CD4-positive, alpha-beta T cell treated with Interleukin-15 for 4 hours (primary cell): ENCODE measurements around the gene FREM3.
A peak's percentile ranks its signal among the peaks of the same experiment; 100 is the strongest.
"Not testable (repeated sequence)": the region's sequence is repeated elsewhere in the genome, so short reads cannot be mapped to it uniquely, and the experiment has no call there.

Experiments
- DNase-seq: peaks from one replicate; pipeline ENCODE4 v3.0.0-alpha.2; 2020; ENCODE audit warnings: low spot score

FREM3 gene

DNA sequence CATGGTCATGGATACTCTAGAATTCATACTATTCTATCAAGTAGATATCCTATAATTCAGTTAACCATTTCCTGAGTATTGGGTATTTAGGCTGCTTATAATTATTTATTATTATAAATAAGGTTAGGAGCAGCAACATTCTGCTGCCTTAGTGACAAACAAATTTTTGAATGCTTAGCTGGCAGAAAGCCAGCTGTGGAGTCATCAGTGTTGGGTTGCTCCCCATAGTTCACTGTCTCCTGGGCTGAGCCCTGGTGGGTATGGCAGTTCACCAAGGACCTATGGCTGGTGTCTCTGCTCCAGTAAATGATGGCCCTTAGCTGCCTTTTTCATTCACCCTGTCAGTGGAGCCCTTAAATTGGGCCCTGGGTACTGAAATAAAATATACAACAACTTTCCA lies 125.1 kb downstream of the FREM3 start:
- DNase-seq, result no peak

GRCh38 chr4:143564472-143564871 lies 136.0 kb downstream of the FREM3 start:
- DNase-seq, result no peak

GRCh38 chr4:143559757-143560147 lies 140.7 kb downstream of the FREM3 start:
- DNase-seq, result peak; percentile 19

- DNase-seq, result peak; percentile 74
Measured at GRCh38 chr4:143558823-143559756, 141.4 kb downstream of the FREM3 start.

GRCh38 chr4:143558286-143558685 lies 142.2 kb downstream of the FREM3 start:
- no peak for DNase-seq

DNA sequence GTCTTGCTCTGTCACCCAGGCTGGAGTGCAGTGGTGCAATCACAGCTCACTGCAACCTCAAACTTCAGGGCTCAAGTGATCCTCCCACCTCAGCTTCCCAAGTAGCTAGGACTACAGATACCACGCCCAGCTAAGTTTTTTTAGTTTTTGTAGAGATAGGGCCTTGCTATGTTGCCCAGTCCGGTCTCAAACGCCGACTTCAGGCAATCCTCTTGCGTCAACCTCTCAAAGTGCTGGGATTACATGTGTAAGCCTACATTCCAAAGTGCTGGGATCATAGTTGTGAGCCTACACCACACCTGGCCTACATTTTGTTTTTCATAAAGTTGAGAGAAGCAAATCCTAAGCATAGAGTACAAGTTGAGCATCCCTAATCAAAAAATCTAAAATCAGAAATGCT lies 144.8 kb downstream of the FREM3 start:
- no peak for DNase-seq

- no peak for DNase-seq
Measured at GRCh38 chr4:143554728-143555597, 145.5 kb downstream of the FREM3 start.

DNA sequence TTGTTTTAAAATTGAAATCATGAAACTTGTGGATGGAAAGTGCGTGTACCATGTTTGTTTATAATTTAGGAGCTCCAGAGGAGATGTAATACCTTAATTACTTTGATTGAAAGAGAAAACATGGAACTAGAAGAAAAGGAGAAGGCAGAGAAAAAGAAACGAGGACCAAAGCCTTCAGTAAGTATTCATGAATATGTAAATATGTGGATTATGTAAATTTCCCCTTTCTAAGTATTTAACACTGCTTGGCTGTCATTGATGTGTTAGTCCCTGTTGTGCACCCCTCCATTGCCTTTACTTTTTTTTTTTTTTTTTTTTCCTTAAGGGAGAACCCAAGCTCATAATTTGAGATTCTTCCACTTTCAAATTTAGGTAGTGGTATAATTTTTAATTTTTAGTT lies 150.5 kb downstream of the FREM3 start:
- no peak for DNase-seq

GRCh38 chr4:143539670-143540023 lies 160.8 kb downstream of the FREM3 start:
- no peak for DNase-seq

DNA sequence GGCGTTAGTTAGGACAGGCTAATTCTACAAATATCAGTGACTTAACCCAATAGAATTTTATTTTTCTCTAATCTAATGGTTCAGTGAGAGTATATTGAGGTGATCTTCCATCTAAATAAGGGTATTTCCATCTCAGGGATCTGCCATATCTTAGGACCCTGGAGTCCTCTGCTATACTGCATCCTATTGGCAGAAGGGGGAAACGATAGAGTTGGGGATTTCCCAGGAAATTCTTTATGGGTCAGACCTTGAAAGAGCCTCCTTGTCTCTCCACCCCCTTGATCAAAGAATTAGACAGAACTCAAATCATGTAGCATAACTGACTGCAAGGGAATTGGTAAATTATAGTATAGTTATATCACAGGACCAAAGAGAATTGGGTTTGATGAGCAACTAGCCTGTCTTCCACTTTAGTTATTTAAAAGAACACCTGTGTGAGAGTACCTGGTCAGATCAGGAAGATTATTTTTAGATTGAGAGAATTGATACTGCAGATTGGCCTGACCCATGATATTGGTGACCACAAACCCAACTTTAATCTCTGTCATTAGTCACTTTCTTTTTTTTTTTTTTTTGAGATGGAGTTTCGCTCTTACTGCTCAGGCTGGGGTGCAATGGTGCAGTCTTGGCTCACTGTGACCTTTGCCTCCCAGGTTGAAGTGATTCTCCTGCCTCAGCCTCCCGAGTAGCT lies 161.4 kb downstream of the FREM3 start:
- no peak for DNase-seq

- no peak for DNase-seq
Measured at GRCh38 chr4:143531788-143532491, 168.5 kb downstream of the FREM3 start.

GRCh38 chr4:143531380-143531779 lies 169.1 kb downstream of the FREM3 start:
- no peak for DNase-seq

GRCh38 chr4:143528046-143528445 lies 172.4 kb downstream of the FREM3 start:
- DNase-seq, result not testable (repeated sequence)
